Loucy (cell line): ENCODE data around the gene SLC29A2.

ENCODE experiments used
- H2AFZ ChIP-seq: fragments of 200-600 bp; sonication (generic); 2 replicates; pipeline ENCODE4 v1.6.0; 2016; ENCODE audit warnings: antibody characterized with exemption, mild to moderate bottlenecking, low read length, moderate library complexity
- H3F3A ChIP-seq: fragments of 200-600 bp; 2 replicates; pipeline ENCODE4 v1.6.0; 2016; ENCODE audit warnings: antibody characterized with exemption, low read depth, mild to moderate bottlenecking
- H3K27me3 ChIP-seq: fragments of 200-600 bp; sonication (generic); 2 replicates; pipeline ENCODE4 v1.6.1; 2014; ENCODE audit warnings: low read length, mild to moderate bottlenecking; ENCODE audit not compliant: insufficient read depth, poor library complexity, severe bottlenecking
- H3K36me3 ChIP-seq: fragments of 200-600 bp; sonication (generic); 2 replicates; pipeline ENCODE4 v1.6.1; 2016; ENCODE audit warnings: low read length; ENCODE audit not compliant: insufficient read depth
- H3K4me1 ChIP-seq: fragments of 200-600 bp; sonication (generic); 2 replicates; pipeline ENCODE4 v1.5.1; 2014; ENCODE audit warnings: low read length, mild to moderate bottlenecking; ENCODE audit not compliant: insufficient read depth, poor library complexity, severe bottlenecking
- H3K4me2 ChIP-seq: fragments of 200-600 bp; sonication (generic); 2 replicates; pipeline ENCODE4 v1.6.0; 2014; ENCODE audit warnings: antibody characterized with exemption, low read length, low read depth, mild to moderate bottlenecking; ENCODE audit not compliant: poor library complexity, severe bottlenecking
- H3K4me3 ChIP-seq: fragments of 200-600 bp; sonication (generic); 2 replicates; pipeline ENCODE4 v1.5.1; 2014; ENCODE audit warnings: low read length, mild to moderate bottlenecking, mixed read lengths; ENCODE audit not compliant: poor library complexity, severe bottlenecking
- H3K79me2 ChIP-seq: fragments of 200-600 bp; sonication (generic); 2 replicates; pipeline ENCODE4 v1.6.1; 2014; ENCODE audit warnings: low read length; ENCODE audit not compliant: insufficient read depth
- H3K9ac ChIP-seq: fragments of 200-600 bp; sonication (generic); 2 replicates; pipeline ENCODE4 v1.6.0; 2014; ENCODE audit warnings: mild to moderate bottlenecking, low read depth, low read length, moderate library complexity; ENCODE audit not compliant: poor library complexity, severe bottlenecking
- H3K9me2 ChIP-seq: fragments of 200-600 bp; sonication (generic); replicated peaks from 2 replicates; pipeline ENCODE4 v1.6.1; 2016; ENCODE audit warnings: low read depth, low read length, mixed read lengths
- H3K9me3 ChIP-seq: fragments of 200-600 bp; sonication (generic); 2 replicates; pipeline ENCODE4 v1.6.1; 2014; ENCODE audit warnings: mild to moderate bottlenecking, antibody characterized with exemption, low read length, low read depth; ENCODE audit not compliant: insufficient read depth
- H4K20me1 ChIP-seq: fragments of 200-600 bp; sonication (generic); 2 replicates; pipeline ENCODE4 v1.6.0; 2014; ENCODE audit warnings: antibody characterized with exemption, low read length, mild to moderate bottlenecking; ENCODE audit not compliant: insufficient read depth, poor library complexity, severe bottlenecking
- CTCF ChIP-seq: fragments of 200-600 bp; sonication (generic); conservative IDR thresholded peaks from 2 replicates; pipeline ENCODE4 v1.5.1; 2014; ENCODE audit warnings: mild to moderate bottlenecking, antibody characterized with exemption, low read length
- EZH2phosphoT487 ChIP-seq: fragments of 200-600 bp; IDR thresholded peaks from 2 replicates; pipeline ENCODE4 v1.6.1; 2018; ENCODE audit warnings: antibody characterized with exemption, mild to moderate bottlenecking, moderate library complexity, borderline replicate concordance

Gene SLC29A2

GRCh38 chr11:66335531-66336233 is 35.9 kb downstream of the SLC29A2 start:
- TF ChIP-seq CTCF = no peak
- TF ChIP-seq EZH2phosphoT487 = no peak
- Histone ChIP-seq H3K9me2 (no peaks in the 10 kb centered on the region), H3K4me1 (peaks cover 8% of the 10 kb centered on the region), H3K79me2 (no peaks in the 10 kb centered on the region), H3K27me3 (no peaks in the 10 kb centered on the region), H3K4me2 (no peak overlapping the region), H3K36me3 (peaks cover 15% of the 10 kb centered on the region; the same call in 1 of the 2 replicates), H2AFZ (no peak overlapping the region), H3K9ac (no peak overlapping the region), H3K9me3 (no peaks in the 10 kb centered on the region), H3K4me3 (no peak overlapping the region), H4K20me1 (no peaks in the 10 kb centered on the region), H3F3A (no peaks in the 10 kb centered on the region)

GRCh38 chr11:66334605-66335442 is 36.7 kb downstream of the SLC29A2 start:
- H3K9ac ChIP-seq = no peak overlapping the region
- peaks cover 8% of the 10 kb centered on the region for H3K4me1 ChIP-seq
- H3K27me3 ChIP-seq = no peaks in the 10 kb centered on the region
- no peaks in the 10 kb centered on the region for H3F3A ChIP-seq
- no peaks in the 10 kb centered on the region for H3K79me2 ChIP-seq
- no peak overlapping the region for H3K4me3 ChIP-seq
- H3K36me3 ChIP-seq = peaks cover 10% of the 10 kb centered on the region; the same call in 1 of the 2 replicates
- no peak overlapping the region for H3K4me2 ChIP-seq
- no peaks in the 10 kb centered on the region for H3K9me2 ChIP-seq
- H4K20me1 ChIP-seq = no peaks in the 10 kb centered on the region
- H2AFZ ChIP-seq = no peak overlapping the region
- H3K9me3 ChIP-seq = no peaks in the 10 kb centered on the region
- no peak for TF ChIP-seq EZH2phosphoT487
- no peak for TF ChIP-seq CTCF

GRCh38 chr11:66333896-66334604 is 37.5 kb downstream of the SLC29A2 start:
- Histone ChIP-seq H3K79me2 (no peaks in the 10 kb centered on the region), H3K27me3 (no peaks in the 10 kb centered on the region), H3K9me2 (no peaks in the 10 kb centered on the region), H3K9ac (no peak overlapping the region), H3K9me3 (no peaks in the 10 kb centered on the region), H3K36me3 (peaks cover 10% of the 10 kb centered on the region; the same call in 1 of the 2 replicates), H4K20me1 (no peaks in the 10 kb centered on the region), H3K4me3 (no peak overlapping the region), H2AFZ (no peak overlapping the region), H3K4me1 (peaks cover 8% of the 10 kb centered on the region), H3F3A (no peaks in the 10 kb centered on the region), H3K4me2 (no peak overlapping the region)
- TF ChIP-seq CTCF (no peak), EZH2phosphoT487 (no peak)
